Measurements from ENCODE around the gene RNF215. TPM values are rescaled to one million over a fixed set of nuclear protein-coding genes. Genes with fewer than 3 reads are reported as not detected.

RNF215 gene
- total and polyA plus RNA-seq, 2 donors (not counting 3 experiments of a cell fraction or from before 2014, with no cell fraction given) = 16.7 to 26.9 TPM

DNA sequence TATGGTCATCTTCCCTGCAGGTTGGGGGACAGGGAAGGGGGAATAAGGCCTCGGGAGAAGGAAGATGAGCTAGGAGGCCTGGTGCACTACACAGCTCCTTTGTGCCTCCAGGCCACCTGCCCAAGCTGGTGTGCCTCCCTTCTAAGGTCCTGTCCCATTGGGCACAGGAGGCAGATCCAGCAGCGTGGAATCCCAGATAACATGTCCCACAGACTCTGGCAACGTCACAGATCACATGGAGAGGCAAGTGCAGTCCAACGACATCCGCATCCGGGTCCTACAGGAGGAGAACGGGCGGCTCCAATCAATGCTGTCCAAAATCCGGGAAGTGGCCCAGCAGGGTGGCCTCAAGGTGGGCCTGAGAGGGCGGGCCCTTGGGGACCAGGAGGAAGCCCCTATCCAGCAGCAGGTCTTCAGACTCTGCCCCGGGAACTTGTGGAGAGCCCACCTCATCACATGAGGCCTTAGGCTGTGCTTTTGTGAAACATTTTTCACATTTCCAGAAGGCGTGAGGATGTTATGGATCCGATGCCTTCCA, 11.8 kb downstream of the RNF215 start:
- Histone ChIP-seq H2AFZ (ENCODE audit: low read depth, low read length) (no peak overlapping the region), H3K4me2 (ENCODE audit: insufficient read depth, low read length) (no peak overlapping the region), H3K36me3 (ENCODE audit: control insufficient read depth in 2 of 2, extremely low read depth in 1 of 2, insufficient read depth in 2 of 2, low read length in 2 of 2) (peaks cover 0 to 18% of the 10 kb centered on the region in 2 experiments), H3K4me1 (ENCODE audit: control insufficient read depth, extremely low read depth, insufficient read depth, low read length) (no peaks in the 10 kb centered on the region), H3K27ac (ENCODE audit: insufficient read depth, low read depth, low read length) (no peak overlapping the region), H3K9ac (replicated peaks; ENCODE audit: extremely low read depth, insufficient read depth, low read length) (no peak overlapping the region), H4K20me1 (replicated peaks; ENCODE audit: control insufficient read depth, extremely low read depth, insufficient read depth, low read length) (no peaks in the 10 kb centered on the region), H3K4me3 (replicated peaks in 1 of 3; ENCODE audit: insufficient read depth in 1 of 3, low read depth in 1 of 3, low read length in 3 of 3) (no peak overlapping the region), H3K9me1 (replicated peaks; ENCODE audit: control insufficient read depth, extremely low read depth, insufficient read depth, low read length) (no peaks in the 10 kb centered on the region), H3K27me3 (ENCODE audit: control insufficient read depth in 2 of 2, insufficient read depth in 2 of 2, low read length in 2 of 2) (no peaks in the 10 kb centered on the region), H3K9me3 (replicated peaks; ENCODE audit: control insufficient read depth, insufficient read depth, low read length) (no peaks in the 10 kb centered on the region), H3K79me2 (ENCODE audit: control insufficient read depth, insufficient read depth, low read length) (no peaks in the 10 kb centered on the region)
- intact Hi-C loops (cut with micrococcal nuclease) = no loop called here
- no peak for FAIRE-seq
- CTCF ChIA-PET = interaction anchor here (0.9 to 1.4 kb wide), 5 partner anchors 9 to 51 kb away, joined by 3 to 5 read pairs (median 3); no protein-coding TSS in a partner anchor
- dilution Hi-C loops (cut with MboI; ENCODE audit: extremely low pct_ligation_motif_present, low sequenced_read_pairs) = no loop called here
- no peak for DNase-seq (ENCODE audit: low read depth, low spot score)
- no peak for TF ChIP-seq EZH2 (IDR thresholded peaks at IDR 0.05; ENCODE audit: borderline replicate concordance, low read depth, low read length, severe bottlenecking)
- no peak for TF ChIP-seq POLR2A (IDR thresholded peaks at IDR 0.05; ENCODE audit: low read depth, low read length)
- TF ChIP-seq, protein P1, sequence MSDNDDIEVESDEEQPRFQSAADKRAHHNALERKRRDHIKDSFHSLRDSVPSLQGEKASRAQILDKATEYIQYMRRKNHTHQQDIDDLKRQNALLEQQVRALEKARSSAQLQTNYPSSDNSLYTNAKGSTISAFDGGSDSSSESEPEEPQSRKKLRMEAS (IDR thresholded peaks at IDR 0.05; ENCODE audit: insufficient read depth, insufficient read length) = no peak
- TF ChIP-seq JUN (IDR thresholded peaks at IDR 0.05; ENCODE audit: borderline replicate concordance, insufficient read depth, insufficient read length, low read depth) = no peak
- no peak for TF ChIP-seq MYC (IDR thresholded peaks at IDR 0.05; ENCODE audit: low read depth, low read length)
- TF ChIP-seq, protein P2, sequence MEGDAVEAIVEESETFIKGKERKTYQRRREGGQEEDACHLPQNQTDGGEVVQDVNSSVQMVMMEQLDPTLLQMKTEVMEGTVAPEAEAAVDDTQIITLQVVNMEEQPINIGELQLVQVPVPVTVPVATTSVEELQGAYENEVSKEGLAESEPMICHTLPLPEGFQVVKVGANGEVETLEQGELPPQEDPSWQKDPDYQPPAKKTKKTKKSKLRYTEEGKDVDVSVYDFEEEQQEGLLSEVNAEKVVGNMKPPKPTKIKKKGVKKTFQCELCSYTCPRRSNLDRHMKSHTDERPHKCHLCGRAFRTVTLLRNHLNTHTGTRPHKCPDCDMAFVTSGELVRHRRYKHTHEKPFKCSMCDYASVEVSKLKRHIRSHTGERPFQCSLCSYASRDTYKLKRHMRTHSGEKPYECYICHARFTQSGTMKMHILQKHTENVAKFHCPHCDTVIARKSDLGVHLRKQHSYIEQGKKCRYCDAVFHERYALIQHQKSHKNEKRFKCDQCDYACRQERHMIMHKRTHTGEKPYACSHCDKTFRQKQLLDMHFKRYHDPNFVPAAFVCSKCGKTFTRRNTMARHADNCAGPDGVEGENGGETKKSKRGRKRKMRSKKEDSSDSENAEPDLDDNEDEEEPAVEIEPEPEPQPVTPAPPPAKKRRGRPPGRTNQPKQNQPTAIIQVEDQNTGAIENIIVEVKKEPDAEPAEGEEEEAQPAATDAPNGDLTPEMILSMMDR (IDR thresholded peaks at IDR 0.05; ENCODE audit: extremely low read depth in 1 of 2, insufficient read depth in 1 of 2, low read depth in 1 of 2, low read length in 2 of 2) = no peak
- TF ChIP-seq GATA2 (IDR thresholded peaks at IDR 0.05; ENCODE audit: insufficient read depth, insufficient read length, low read depth, low read length) = no peak
- TF ChIP-seq FOS (IDR thresholded peaks at IDR 0.05; ENCODE audit: borderline replicate concordance, insufficient read depth, low read length) = no peak
- no peak for TF ChIP-seq POLR2AphosphoS5 (IDR thresholded peaks at IDR 0.05; ENCODE audit: insufficient read depth, low read depth, low read length)
- no TSS peak for BruUV-seq (replicated peaks)
- POLR2A ChIA-PET = no interaction called here
